ENCODE results near the gene HARBI1. TPM values are rescaled to one million over a fixed set of nuclear protein-coding genes. Genes with fewer than 3 reads are reported as not detected.

The HARBI1 gene
- total and polyA plus RNA-seq, 2 donors (not counting 3 experiments of a cell fraction or from before 2014, with no cell fraction given), result 2.7 to 4.7 TPM

- Histone ChIP-seq H3K36me3 (ENCODE audit: control insufficient read depth in 2 of 2, extremely low read depth in 1 of 2, insufficient read depth in 2 of 2, low read length in 2 of 2) (no peaks in the 10 kb centered on the region), H3K4me1 (ENCODE audit: control insufficient read depth, extremely low read depth, insufficient read depth, low read length) (peaks cover 36% of the 10 kb centered on the region), H4K20me1 (replicated peaks; ENCODE audit: control insufficient read depth, extremely low read depth, insufficient read depth, low read length) (no peaks in the 10 kb centered on the region), H3K9ac (replicated peaks; ENCODE audit: extremely low read depth, insufficient read depth, low read length) (peak overlapping the region; percentile 83), H2AFZ (ENCODE audit: low read depth, low read length) (peak overlapping the region; percentile 99), H3K4me2 (ENCODE audit: insufficient read depth, low read length) (peak overlapping the region; percentile 80), H3K9me3 (replicated peaks; ENCODE audit: control insufficient read depth, insufficient read depth, low read length) (no peaks in the 10 kb centered on the region), H3K4me3 (replicated peaks in 1 of 3; ENCODE audit: insufficient read depth in 1 of 3, low read depth in 1 of 3, low read length in 3 of 3) (peak overlapping the region; percentile 29 to 90 (median 88)), H3K27ac (ENCODE audit: insufficient read depth, low read depth, low read length) (peak overlapping the region; percentile 66), H3K9me1 (replicated peaks; ENCODE audit: control insufficient read depth, extremely low read depth, insufficient read depth, low read length) (no peaks in the 10 kb centered on the region), H3K79me2 (ENCODE audit: control insufficient read depth, insufficient read depth, low read length) (peaks cover 44% of the 10 kb centered on the region), H3K27me3 (ENCODE audit: control insufficient read depth in 2 of 2, insufficient read depth in 2 of 2, low read length in 2 of 2) (no peaks in the 10 kb centered on the region)
- BruUV-seq (replicated peaks), result no TSS peak
- FAIRE-seq (no peak), DNase-seq (ENCODE audit: low read depth, low spot score) (no peak)
- ChIA-PET CTCF (interaction anchor here (0.8 to 1.6 kb wide), 6 partner anchors 13 to 202 kb away, joined by 3 to 8 read pairs (median 4); partner anchors contain the start of genes ATG13 and CHRM4), POLR2A (interaction anchor here (0.5 kb wide), 1 partner anchor 11 kb away, joined by 3 read pairs; no protein-coding TSS in a partner anchor)
- no peak for TF ChIP-seq MYC (IDR thresholded peaks at IDR 0.05; ENCODE audit: low read depth, low read length)
- no peak for TF ChIP-seq MAX (IDR thresholded peaks at IDR 0.05; ENCODE audit: insufficient read depth, insufficient read length)
- TF ChIP-seq FOS (IDR thresholded peaks at IDR 0.05; ENCODE audit: borderline replicate concordance, insufficient read depth, low read length), result no peak
- no peak for TF ChIP-seq POLR2AphosphoS5 (IDR thresholded peaks at IDR 0.05; ENCODE audit: insufficient read depth, low read depth, low read length)
- no peak for TF ChIP-seq POLR2A (IDR thresholded peaks at IDR 0.05; ENCODE audit: low read depth, low read length)
- no peak for TF ChIP-seq EZH2 (IDR thresholded peaks at IDR 0.05; ENCODE audit: borderline replicate concordance, low read depth, low read length, severe bottlenecking)
- intact Hi-C loops (cut with micrococcal nuclease) (loop anchor here (1.0 kb wide), 1 partner anchor 23 kb away; the partner anchor contains the start of genes ATG13 and HARBI1), dilution Hi-C loops (cut with MboI; ENCODE audit: extremely low pct_ligation_motif_present, low sequenced_read_pairs) (no loop called here)
Observed at GRCh38 chr11:46594374-46594700, 22.7 kb downstream of the HARBI1 start.
